COR-L47 (cell line): Measurements from ENCODE around the gene WDFY3.
"Not testable (repeated sequence)": the region's sequence is repeated elsewhere in the genome, so short reads cannot be mapped to it uniquely, and the experiment has no call there.

ENCODE experiments used
- DNase-seq: peaks from one replicate; lab custom pipeline; 2025; lab: John Stamatoyannopoulos, UW

The WDFY3 gene

DNA sequence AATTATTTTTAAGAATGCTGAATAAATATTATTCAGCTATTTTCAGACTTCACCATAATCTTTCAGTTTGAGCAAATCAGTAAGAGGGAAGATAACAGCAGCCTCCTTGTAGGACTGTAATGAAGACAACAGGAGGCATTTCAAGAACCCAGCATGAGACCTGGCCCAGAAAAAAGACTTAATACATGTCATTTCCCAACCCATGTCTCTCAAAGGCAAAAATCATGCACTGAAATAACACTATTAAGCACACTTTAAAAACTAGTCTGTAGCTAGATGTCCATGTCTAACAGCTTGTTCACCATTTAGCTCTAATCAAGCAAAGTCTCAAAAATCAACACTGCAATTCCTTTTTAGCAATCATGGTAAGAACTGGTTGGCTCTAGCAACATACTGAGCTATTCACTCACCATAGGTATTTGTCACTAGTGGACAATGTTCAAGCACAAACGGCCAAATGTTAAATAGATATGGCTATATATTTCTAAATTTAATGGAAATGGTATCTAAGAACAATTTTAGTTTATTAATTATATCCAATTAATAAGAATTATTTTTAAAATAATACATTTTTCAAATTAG, 109.9 kb downstream of the WDFY3 start:
- no peak for DNase-seq

- no peak for DNase-seq
Observed at GRCh38 chr4:84855774-84856173, 110.7 kb downstream of the WDFY3 start.

DNA sequence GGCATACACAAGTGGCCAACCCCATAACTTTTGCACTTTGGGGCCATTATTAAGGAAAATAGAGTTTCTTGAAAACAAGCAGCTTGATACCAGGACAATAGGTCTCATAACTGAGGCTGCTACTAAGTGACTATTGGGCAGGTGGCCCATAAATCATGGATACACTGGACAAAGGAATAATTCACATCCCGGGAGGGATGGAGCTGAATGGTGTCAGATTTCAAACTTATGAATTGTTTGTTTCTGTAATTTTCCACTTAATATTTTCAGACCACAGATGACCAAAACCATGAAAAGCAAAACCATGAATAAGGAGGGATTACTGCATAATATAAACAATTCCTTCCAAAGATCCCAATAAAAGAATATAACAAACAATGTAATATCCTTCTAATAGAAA, 114.4 kb downstream of the WDFY3 start:
- peak; percentile 72 for DNase-seq

GRCh38 chr4:84849051-84849640, 117.3 kb downstream of the WDFY3 start:
- no peak for DNase-seq

GRCh38 chr4:84848432-84848831, 118.1 kb downstream of the WDFY3 start:
- no peak for DNase-seq

GRCh38 chr4:84847978-84848377, 118.5 kb downstream of the WDFY3 start:
- no peak for DNase-seq

DNA sequence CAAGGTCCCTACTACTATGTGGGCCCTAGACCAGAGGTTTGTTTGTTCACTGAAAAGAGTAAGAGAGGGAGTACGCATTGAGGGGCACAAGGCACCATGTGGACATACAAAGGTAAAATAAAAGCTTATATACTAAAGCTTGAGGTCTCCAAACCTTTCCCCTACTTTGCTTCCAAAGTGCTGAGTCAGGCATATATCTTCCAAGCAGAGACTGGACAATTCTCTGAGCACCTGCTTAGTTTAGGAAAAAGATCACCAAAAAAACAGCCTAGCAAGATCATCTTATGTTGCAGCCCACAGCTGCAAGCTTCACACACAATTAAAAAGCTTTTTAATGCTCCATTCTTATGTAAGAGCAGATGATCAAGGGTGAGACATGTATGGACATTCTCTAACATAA, 119.5 kb downstream of the WDFY3 start:
- DNase-seq: no peak

DNA sequence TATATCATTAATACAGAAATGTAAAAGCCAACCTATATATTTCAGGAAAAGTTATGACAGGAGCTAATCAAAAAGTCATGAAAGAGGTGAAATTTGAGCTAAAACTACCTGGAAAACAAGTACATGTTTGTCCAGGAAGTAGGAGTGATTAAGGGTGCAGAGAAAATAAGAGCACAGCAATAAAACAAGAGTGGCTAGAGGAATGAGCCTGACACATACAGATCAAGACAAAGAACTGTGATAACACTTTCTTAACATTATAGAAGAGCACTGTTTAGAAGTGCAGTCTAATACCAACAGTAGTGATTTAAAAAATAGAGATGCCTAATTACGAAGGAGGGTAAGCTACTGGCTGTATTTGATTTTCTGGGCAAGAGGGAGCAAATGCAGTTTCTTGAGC, 125.1 kb downstream of the WDFY3 start:
- DNase-seq: no peak

DNA sequence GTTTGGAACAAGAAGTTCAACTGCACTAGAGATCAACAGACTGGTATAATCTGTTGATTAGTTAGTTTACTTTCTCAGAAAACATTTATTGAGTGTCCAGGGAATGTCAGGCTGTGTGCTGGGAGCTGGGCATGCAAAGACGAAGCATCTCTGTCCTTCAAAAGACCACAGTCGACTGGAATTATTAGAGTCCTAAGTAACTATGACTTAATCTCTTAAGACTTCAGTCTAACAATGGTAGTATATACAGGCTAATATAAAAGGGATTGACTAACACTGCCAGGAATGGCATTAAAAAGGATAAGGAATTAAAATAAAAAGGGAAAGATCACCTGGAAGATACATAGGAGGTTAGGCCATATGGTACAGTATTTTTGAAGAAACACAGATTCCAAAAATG, 128.7 kb downstream of the WDFY3 start:
- no peak for DNase-seq

DNA sequence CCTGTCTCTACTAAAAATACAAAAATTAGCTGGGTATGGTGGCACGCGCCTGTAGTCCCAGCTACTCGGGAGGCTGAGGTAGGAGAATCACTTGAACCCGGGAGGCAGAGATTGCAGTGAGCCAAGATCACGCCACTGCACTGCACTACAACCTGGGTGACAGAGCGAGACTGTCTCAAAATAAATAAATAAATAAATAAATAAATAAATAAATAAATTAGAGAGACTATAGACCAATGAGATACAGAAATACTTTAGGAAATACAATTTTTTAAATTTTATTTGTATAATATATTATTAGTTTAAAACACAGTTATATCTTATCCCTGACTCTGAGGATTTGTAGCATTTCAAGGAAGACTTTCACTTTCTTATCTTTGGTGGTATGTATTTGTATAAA, 136.9 kb downstream of the WDFY3 start:
- DNase-seq: not testable (repeated sequence)

- DNase-seq: no peak
Observed at GRCh38 chr4:84826681-84827080, 139.8 kb downstream of the WDFY3 start.

- no peak for DNase-seq
Observed at GRCh38 chr4:84825701-84826341, 140.7 kb downstream of the WDFY3 start.

GRCh38 chr4:84821064-84821463, 145.4 kb downstream of the WDFY3 start:
- DNase-seq: no peak

DNA sequence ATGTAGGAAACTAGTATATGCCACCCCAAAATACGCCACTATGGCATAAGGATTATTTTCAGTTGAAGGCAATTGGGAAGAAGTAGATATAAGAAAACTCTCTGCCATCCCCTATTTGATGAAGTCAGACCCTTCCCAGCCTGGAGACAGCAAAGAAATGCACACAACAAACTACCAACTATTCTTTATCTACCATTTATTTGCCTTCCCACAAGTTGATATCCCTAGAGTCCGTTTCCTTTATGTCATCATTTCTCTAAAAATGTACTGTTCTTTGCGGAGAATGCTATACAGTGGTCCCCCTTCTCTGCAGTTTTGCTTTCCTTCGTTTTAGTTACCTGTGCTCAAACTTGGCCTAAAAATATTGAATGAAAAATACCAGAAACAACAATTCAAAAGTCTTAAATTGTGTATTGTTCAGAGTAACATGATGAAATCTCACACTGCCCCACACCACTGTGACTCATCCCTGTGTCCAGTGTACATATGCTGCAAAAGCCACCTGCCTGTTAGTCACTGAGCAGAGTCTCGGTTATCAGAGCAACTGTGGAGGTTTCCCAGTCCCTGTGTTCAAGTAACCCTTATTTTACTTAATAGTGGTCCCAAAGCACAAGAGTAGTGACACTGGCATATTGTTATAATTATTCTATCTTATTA, 152.3 kb downstream of the WDFY3 start:
- no peak for DNase-seq

- no peak for DNase-seq
Observed at GRCh38 chr4:84809946-84810345, 156.5 kb downstream of the WDFY3 start.

- DNase-seq: no peak
Observed at GRCh38 chr4:84808332-84808731, 158.2 kb downstream of the WDFY3 start.

DNA sequence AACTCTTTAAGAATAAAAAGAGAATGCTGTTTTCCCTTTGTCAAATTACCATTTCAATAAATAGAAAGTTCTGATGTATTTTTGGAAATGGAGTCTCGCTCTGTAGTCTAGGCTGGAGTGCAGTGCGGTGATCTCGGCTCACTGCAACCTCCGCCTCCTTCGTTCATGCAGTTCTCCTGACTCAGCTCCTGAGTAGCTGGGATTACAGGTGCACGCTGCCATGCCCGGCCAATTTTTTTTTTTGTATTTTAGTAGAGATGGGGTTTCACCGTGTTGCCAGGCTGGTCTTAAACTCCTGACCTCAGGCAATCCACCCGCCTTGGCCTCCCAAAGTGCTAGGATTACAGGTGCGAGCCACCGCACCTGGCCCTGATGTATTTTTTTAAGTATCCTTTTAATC, 159.9 kb downstream of the WDFY3 start:
- DNase-seq: not testable (repeated sequence)

DNA sequence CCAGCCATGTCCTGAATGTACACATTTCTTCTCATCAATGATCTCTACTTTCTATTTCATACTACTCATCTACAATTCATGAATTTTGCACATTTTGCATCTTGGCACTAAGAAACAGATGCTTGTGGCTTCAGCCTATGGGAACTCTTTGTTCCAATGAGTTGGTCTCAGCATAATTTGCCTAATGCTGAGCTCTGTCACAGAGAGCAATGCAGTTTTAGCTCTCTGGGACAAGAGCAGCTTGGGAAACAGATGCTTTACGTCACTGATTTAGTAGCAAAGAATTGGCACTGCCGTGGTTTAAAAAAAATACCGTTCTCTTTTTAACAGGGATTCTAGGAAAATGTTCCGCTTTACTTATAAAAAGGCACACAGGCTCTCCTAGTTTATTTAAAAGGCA, 162.4 kb downstream of the WDFY3 start:
- no peak for DNase-seq

GRCh38 chr4:84803720-84804119, 162.8 kb downstream of the WDFY3 start:
- no peak for DNase-seq

- no peak for DNase-seq
Observed at GRCh38 chr4:84803116-84803515, 163.4 kb downstream of the WDFY3 start.

- DNase-seq: no peak
Observed at GRCh38 chr4:84800256-84800655, 166.2 kb downstream of the WDFY3 start.

- no peak for DNase-seq
Observed at GRCh38 chr4:84799318-84799717, 167.2 kb downstream of the WDFY3 start.

DNA sequence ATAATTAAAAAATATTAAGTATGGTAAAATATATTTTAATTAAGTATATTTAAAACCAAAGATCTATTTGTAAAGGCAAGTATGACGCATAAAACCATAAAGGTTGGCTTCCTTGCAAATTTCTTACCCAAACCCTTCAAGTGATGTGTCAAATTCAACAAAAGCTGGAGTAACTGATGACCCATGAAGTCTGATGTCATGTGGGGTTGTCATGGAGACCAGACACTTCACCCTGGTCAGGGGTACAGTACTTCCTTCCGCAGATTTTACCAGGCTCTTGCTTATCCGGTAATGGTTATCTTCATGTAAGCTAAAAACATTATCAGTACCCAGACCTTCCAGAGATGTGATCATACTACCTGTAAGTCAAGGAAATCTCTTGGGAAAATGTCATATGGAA, 170.1 kb downstream of the WDFY3 start:
- DNase-seq: no peak
